ENCODE measurements around the gene FGF23.

DNA sequence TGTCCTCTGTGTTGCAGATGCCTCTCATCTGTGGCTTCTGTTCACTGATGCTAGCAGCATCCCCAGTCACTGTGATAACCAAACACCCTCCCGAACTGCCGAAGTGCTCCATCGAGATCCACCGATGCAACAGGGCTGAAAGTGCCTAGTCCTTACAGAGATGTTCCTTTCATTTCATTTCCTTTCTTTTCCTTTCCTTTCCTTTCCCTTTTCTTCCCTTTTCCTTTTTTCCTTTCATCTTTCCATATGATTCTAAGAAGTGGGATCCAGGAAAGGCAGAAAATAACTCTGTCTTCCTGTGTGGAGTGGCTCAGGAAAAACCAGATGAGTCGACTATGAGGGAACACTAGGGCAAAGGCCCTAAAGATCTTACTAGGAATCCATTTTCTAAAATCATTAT is 39.4 kb upstream of the FGF23 start:
- TF ChIP-seq CTCF (conservative IDR thresholded peaks at IDR 0.05; ENCODE audit: low read depth, low read length), result no peak
- no peak for TF ChIP-seq EZH2 (IDR thresholded peaks at IDR 0.05; ENCODE audit: borderline replicate concordance, low read depth, low read length, poor library complexity, severe bottlenecking)

All from A673 (cell line).